ENCODE measurements around the gene ZNF497. TPM values are rescaled to one million over a fixed set of nuclear protein-coding genes. Genes with fewer than 3 reads are reported as not detected.
A peak's percentile ranks its signal among the peaks of the same experiment; 100 is the strongest.
"Not testable (repeated sequence)": the region's sequence is repeated elsewhere in the genome, so short reads cannot be mapped to it uniquely, and the experiment has no call there.

Gene ZNF497
- total and polyA plus RNA-seq, 12 donors, result 0.14 to 0.73 (median 0.30) TPM; not detected in 1

- intact Hi-C loops (cut with DNase I), result loop anchor here in 1 of 10 donors (10.0 kb wide), 1 partner anchor 131 kb away; the partner anchor contains the start of gene ZNF274
- no peaks in the 10 kb centered on the region for H3K9me3 ChIP-seq
- ATAC-seq (no peak), DNase-seq (no peak)
- 94 to 100% methylated on average over 2 of the region's 2 CpGs for WGBS, 2 donors
- no peaks in the 10 kb centered on the region for H3K27me3 ChIP-seq
- TF ChIP-seq CTCF (IDR thresholded peaks at IDR 0.05), result no peak
- peaks cover 0 to 6% (median 0%) of the 10 kb centered on the region in 9 donors for H3K4me1 ChIP-seq
- no peak overlapping the region for H3K27ac ChIP-seq
- peaks cover 0 to 69% (median 37%) of the 10 kb centered on the region in 9 donors for H3K36me3 ChIP-seq
- H3K4me3 ChIP-seq, result no peak overlapping the region
These were observed 47.0 kb downstream of the ZNF497 start for GRCh38 chr19:58315580-58315979.

- no peak for TF ChIP-seq CTCF (IDR thresholded peaks at IDR 0.05)
- 90 to 91% methylated on average over 7 of the region's 7 CpGs for WGBS, 2 donors
- Histone ChIP-seq H3K27ac (no peak overlapping the region), H3K9me3 (peaks cover 0 to 7% (median 0%) of the 10 kb centered on the region in 11 donors), H3K4me3 (no peak overlapping the region), H3K4me1 (peaks cover 0 to 20% (median 7%) of the 10 kb centered on the region in 9 donors), H3K36me3 (peaks cover 0 to 92% (median 53%) of the 10 kb centered on the region in 9 donors), H3K27me3 (no peaks in the 10 kb centered on the region)
- no peak for DNase-seq
- no peak for ATAC-seq
- intact Hi-C loops (cut with DNase I), result loop anchor here in 1 of 10 donors (10.0 kb wide), 1 partner anchor 127 kb away; the partner anchor contains the start of gene ZNF274
These were observed 51.1 kb downstream of the ZNF497 start for GRCh38 chr19:58311345-58311865.

GRCh38 chr19:58310685-58311084 lies 51.9 kb downstream of the ZNF497 start:
- DNase-seq, result peak; percentile 41 to 51
- H3K27ac ChIP-seq, result not testable (repeated sequence)

GRCh38 chr19:58307736-58308135 lies 54.8 kb downstream of the ZNF497 start:
- TF ChIP-seq CTCF (IDR thresholded peaks at IDR 0.05), result no peak
- Histone ChIP-seq H3K27me3 (no peaks in the 10 kb centered on the region), H3K4me3 (no peak overlapping the region), H3K4me1 (peaks cover 3 to 28% (median 20%) of the 10 kb centered on the region in 9 donors), H3K9me3 (peaks cover 0 to 7% (median 0%) of the 10 kb centered on the region in 11 donors), H3K36me3 (peaks cover 0 to 60% (median 29%) of the 10 kb centered on the region in 9 donors), H3K27ac (no peak overlapping the region)
- WGBS, 2 donors, result 85 to 86% methylated on average over 4 of the region's 4 CpGs
- ATAC-seq (no peak), DNase-seq (no peak)
- intact Hi-C loops (cut with DNase I), result loop anchor here in 2 of 10 donors (10.0 kb wide), 2 partner anchors 73 to 123 kb away; partner anchors contain the start of gene ZNF274 (in 1 of the 2)

More at GRCh38 chr19:58310685-58311084, 51.9 kb downstream of the ZNF497 start:
- peak; percentile 22 to 71 (median 62) for TF ChIP-seq CTCF (IDR thresholded peaks at IDR 0.05)
- intact Hi-C loops (cut with DNase I), result loop anchor here in 1 of 10 donors (10.0 kb wide), 1 partner anchor 126 kb away; the partner anchor contains the start of gene ZNF274
- not testable (repeated sequence) for H3K9me3 ChIP-seq, H3K4me3 ChIP-seq, H3K27me3 ChIP-seq
- Histone ChIP-seq H3K36me3 (peaks cover 0 to 89% (median 53%) of the 10 kb centered on the region in 9 donors), H3K4me1 (peaks cover 3 to 27% (median 14%) of the 10 kb centered on the region in 9 donors)
- WGBS, 2 donors, result 39 to 48% methylated on average over 12 to 13 of the region's 13 CpGs
- ATAC-seq, result peak in 4 of 8 donors; percentile 41 to 61 (median 53)

All from heart right ventricle (tissue), 16 donors.